KOPT-K1 (cell line): ENCODE data around the gene LENG8.
"Not testable (repeated sequence)": the region's sequence is repeated elsewhere in the genome, so short reads cannot be mapped to it uniquely, and the experiment has no call there.

Experiments used
- H3K27ac ChIP-seq: fragments of 200-600 bp; sonication (generic); 2 replicates; pipeline ENCODE4 v1.5.1; 2016; ENCODE audit warnings: antibody characterized with exemption, mild to moderate bottlenecking, low read depth, low read length; ENCODE audit not compliant: poor library complexity, severe bottlenecking
- H3K36me3 ChIP-seq: fragments of 200-600 bp; sonication (generic); 2 replicates; pipeline ENCODE4 v1.5.1; 2017; ENCODE audit warnings: antibody characterized with exemption, mild to moderate bottlenecking, low read length, moderate library complexity; ENCODE audit not compliant: insufficient read depth
- H3K9me3 ChIP-seq: fragments of 200-600 bp; sonication (generic); 2 replicates; pipeline ENCODE4 v1.5.1; 2017; ENCODE audit warnings: antibody characterized with exemption, low read length, mild to moderate bottlenecking; ENCODE audit not compliant: insufficient read depth, poor library complexity, severe bottlenecking

Gene LENG8

GRCh38 chr19:54430306-54431254, 18.4 kb upstream of the LENG8 start:
- Histone ChIP-seq H3K27ac (no peak overlapping the region), H3K9me3 (no peaks in the 10 kb centered on the region), H3K36me3 (peaks cover 6% of the 10 kb centered on the region; the same call in 1 of the 2 replicates)

- H3K36me3 ChIP-seq = peaks cover 6% of the 10 kb centered on the region; the same call in 1 of the 2 replicates
- H3K27ac ChIP-seq = no peak overlapping the region
- H3K9me3 ChIP-seq = no peaks in the 10 kb centered on the region
These were observed 17.7 kb upstream of the LENG8 start for GRCh38 chr19:54431255-54431838.

- no peaks in the 10 kb centered on the region for H3K9me3 ChIP-seq
- no peak overlapping the region for H3K27ac ChIP-seq
- peaks cover 6% of the 10 kb centered on the region; the same call in 1 of the 2 replicates for H3K36me3 ChIP-seq
These were observed 16.8 kb upstream of the LENG8 start for GRCh38 chr19:54432144-54432738.

GRCh38 chr19:54433697-54434096, 15.3 kb upstream of the LENG8 start:
- H3K36me3 ChIP-seq = peaks cover 6% of the 10 kb centered on the region; the same call in 1 of the 2 replicates
- no peaks in the 10 kb centered on the region for H3K9me3 ChIP-seq
- no peak overlapping the region for H3K27ac ChIP-seq

- Histone ChIP-seq H3K36me3 (peaks cover 11% of the 10 kb centered on the region; the same call in 1 of the 2 replicates), H3K27ac (no peak overlapping the region), H3K9me3 (no peaks in the 10 kb centered on the region)
These were observed 14.7 kb upstream of the LENG8 start for GRCh38 chr19:54434112-54434872.

- peaks cover 11% of the 10 kb centered on the region; the same call in 1 of the 2 replicates for H3K36me3 ChIP-seq
- no peak overlapping the region for H3K27ac ChIP-seq
- no peaks in the 10 kb centered on the region for H3K9me3 ChIP-seq
These were observed 14.2 kb upstream of the LENG8 start for GRCh38 chr19:54434873-54435214.

GRCh38 chr19:54435551-54436016, 13.4 kb upstream of the LENG8 start:
- Histone ChIP-seq H3K27ac (no peak overlapping the region), H3K9me3 (no peaks in the 10 kb centered on the region), H3K36me3 (peaks cover 11% of the 10 kb centered on the region; the same call in 1 of the 2 replicates)

GRCh38 chr19:54436031-54436523, 12.9 kb upstream of the LENG8 start:
- no peak overlapping the region for H3K27ac ChIP-seq
- H3K36me3 ChIP-seq = peaks cover 11% of the 10 kb centered on the region; the same call in 1 of the 2 replicates
- no peaks in the 10 kb centered on the region for H3K9me3 ChIP-seq

GRCh38 chr19:54436628-54437252, 12.3 kb upstream of the LENG8 start:
- Histone ChIP-seq H3K9me3 (no peaks in the 10 kb centered on the region), H3K27ac (no peak overlapping the region), H3K36me3 (peaks cover 11% of the 10 kb centered on the region; the same call in 1 of the 2 replicates)

GRCh38 chr19:54439174-54439851, 9.7 kb upstream of the LENG8 start:
- Histone ChIP-seq H3K27ac (no peak overlapping the region), H3K9me3 (no peaks in the 10 kb centered on the region), H3K36me3 (peaks cover 22% of the 10 kb centered on the region)

- Histone ChIP-seq H3K36me3 (peaks cover 28% of the 10 kb centered on the region), H3K27ac (no peak overlapping the region), H3K9me3 (no peaks in the 10 kb centered on the region)
These were observed 8.4 kb upstream of the LENG8 start for GRCh38 chr19:54440641-54441040.

- no peak overlapping the region for H3K27ac ChIP-seq
- H3K36me3 ChIP-seq = peaks cover 28% of the 10 kb centered on the region
- no peaks in the 10 kb centered on the region for H3K9me3 ChIP-seq
These were observed 4.3 kb upstream of the LENG8 start for GRCh38 chr19:54444737-54445136.

- H3K36me3 ChIP-seq = peaks cover 34% of the 10 kb centered on the region
- H3K9me3 ChIP-seq, H3K27ac ChIP-seq: not testable (repeated sequence)
These were observed 2.6 kb upstream of the LENG8 start for GRCh38 chr19:54446349-54446748.
